Endothelial cell of umbilical vein (primary cell): ENCODE results near the gene PGR. TPM values are rescaled to one million over a fixed set of nuclear protein-coding genes. Genes with fewer than 3 reads are reported as not detected.

Source experiments
- BruUV-seq: library from RNA; stranded (reverse); fragments of 400-500 nt; replicated peaks from 2 replicates; lab custom pipeline; 2021; lab: Mats Ljungman, UMichigan
- CTCF ChIA-PET: fragments of 300-600, 350-600 bp; sonication (Branson Sonifier 250); formaldehyde crosslinking; loops from one replicate; lab custom pipeline; 2021; ENCODE audit warnings: antibody characterized with exemption, inconsistent platforms; lab: Charles Lee
- POLR2A ChIA-PET: fragments of 300-600, 350-600 bp; sonication (Branson Sonifier 250); formaldehyde crosslinking; loops from one replicate; lab custom pipeline; 2021; ENCODE audit warnings: antibody characterized with exemption, inconsistent platforms; lab: Charles Lee
- DNase-seq: peaks from one replicate; pipeline ENCODE4 v3.0.0-alpha.2; 2011; ENCODE audit warnings: low read depth, low spot score
- FAIRE-seq: peaks from 2 replicates; lab custom pipeline; 2011; peaks lifted over from hg19 to GRCh38; lab: Jason Lieb, UNC
- H2AFZ ChIP-seq: 2 replicates; pipeline ENCODE4 v1.6.0; 2012; ENCODE audit warnings: low read depth, low read length, control low read depth, inconsistent platforms
- H3K27ac ChIP-seq: 2 replicates; pipeline ENCODE4 v1.5.1; 2011; ENCODE audit warnings: low read depth, mild to moderate bottlenecking, control low read depth, low read length, moderate library complexity; ENCODE audit not compliant: insufficient read depth
- H3K27me3 ChIP-seq, 2 experiments: 2 replicates each; pipeline versions ENCODE4 v1.6.0 to v1.6.1; 2011; ENCODE audit warnings: low read length in 2 of 2, mixed read lengths in 1 of 2; ENCODE audit not compliant: control insufficient read depth in 2 of 2, insufficient read depth in 2 of 2
- H3K36me3 ChIP-seq, 2 experiments: 2 replicates in 1 of 2; 3 replicates in 1 of 2; pipeline ENCODE4 v1.5.1; 2011; ENCODE audit warnings: low read length in 2 of 2, mild to moderate bottlenecking in 1 of 2, moderate library complexity in 1 of 2; ENCODE audit not compliant: control insufficient read depth in 2 of 2, insufficient read depth in 2 of 2; ENCODE audit errors: extremely low read depth in 1 of 2
- H3K4me1 ChIP-seq: 3 replicates; pipeline ENCODE4 v1.5.1; 2011; ENCODE audit warnings: mild to moderate bottlenecking, low read length; ENCODE audit not compliant: control insufficient read depth, insufficient read depth; ENCODE audit errors: extremely low read depth
- H3K4me2 ChIP-seq: 2 replicates; pipeline ENCODE4 v1.6.1; 2011; ENCODE audit warnings: low read length, control low read depth, mixed read lengths; ENCODE audit not compliant: insufficient read depth
- H3K4me3 ChIP-seq, 3 experiments: fragments of 200-600 bp in 1 of 3; sonication (generic), shearing (Covaris generic) in 1 of 3; replicated peaks in 1 of 3; 2 replicates each; pipeline ENCODE4 v1.5.1; 2011 to 2016; ENCODE audit warnings: control low read depth in 3 of 3, low read length in 3 of 3, mild to moderate bottlenecking in 2 of 3, inconsistent platforms in 1 of 3, low read depth in 1 of 3, moderate library complexity in 1 of 3; ENCODE audit not compliant: insufficient read depth in 1 of 3
- H3K79me2 ChIP-seq: 2 replicates; pipeline ENCODE4 v1.6.0; 2012; ENCODE audit warnings: low read length, inconsistent platforms; ENCODE audit not compliant: control insufficient read depth, insufficient read depth
- H3K9ac ChIP-seq: replicated peaks from 2 replicates; pipeline ENCODE3; 2011; ENCODE audit warnings: low read length, control low read depth; ENCODE audit not compliant: insufficient read depth; ENCODE audit errors: extremely low read depth
- H3K9me1 ChIP-seq: replicated peaks from 3 replicates; pipeline ENCODE4 v1.6.0; 2011; ENCODE audit warnings: mild to moderate bottlenecking, low read length; ENCODE audit not compliant: control insufficient read depth, insufficient read depth; ENCODE audit errors: extremely low read depth
- H3K9me3 ChIP-seq: replicated peaks from 2 replicates; pipeline ENCODE4 v1.5.1; 2012; ENCODE audit warnings: low read length, inconsistent platforms; ENCODE audit not compliant: control insufficient read depth, insufficient read depth
- H4K20me1 ChIP-seq: replicated peaks from 2 replicates; pipeline ENCODE3; 2011; ENCODE audit warnings: mild to moderate bottlenecking, low read length; ENCODE audit not compliant: control insufficient read depth, insufficient read depth; ENCODE audit errors: extremely low read depth
- EZH2 ChIP-seq: IDR thresholded peaks from 2 replicates; pipeline ENCODE4 v1.6.1; 2012; ENCODE audit warnings: borderline replicate concordance, low read depth, mild to moderate bottlenecking, moderate library complexity, low read length, inconsistent platforms; ENCODE audit not compliant: severe bottlenecking
- FOS ChIP-seq: IDR thresholded peaks from 2 replicates; pipeline ENCODE4 v1.6.1; 2011; ENCODE audit warnings: mild to moderate bottlenecking, low read length, moderate library complexity, borderline replicate concordance; ENCODE audit not compliant: insufficient read depth
- GATA2 ChIP-seq: IDR thresholded peaks from 2 replicates; pipeline ENCODE4 v1.7.0; 2011; ENCODE audit warnings: low read depth, mild to moderate bottlenecking, moderate library complexity, mixed read lengths, low read length; ENCODE audit not compliant: insufficient read length, insufficient read depth
- JUN ChIP-seq: IDR thresholded peaks from 2 replicates; pipeline ENCODE4 v1.6.1; 2011; ENCODE audit warnings: borderline replicate concordance, low read depth; ENCODE audit not compliant: insufficient read length, insufficient read depth
- MYC ChIP-seq: IDR thresholded peaks from one replicate; pipeline ENCODE4 v1.6.1; 2011; ENCODE audit warnings: mild to moderate bottlenecking, low read depth, low read length
- POLR2A ChIP-seq: IDR thresholded peaks from 2 replicates; pipeline ENCODE4 v1.6.1; 2012; ENCODE audit warnings: low read depth, mild to moderate bottlenecking, control low read depth, low read length
- POLR2AphosphoS5 ChIP-seq: IDR thresholded peaks from 2 replicates; pipeline ENCODE4 v1.6.1; 2012; ENCODE audit warnings: low read depth, mild to moderate bottlenecking, control low read depth, low read length, moderate library complexity; ENCODE audit not compliant: insufficient read depth
- dilution Hi-C: fragments of 300-500 bp; cut with MboI; formaldehyde crosslinking; loops from one replicate; pipeline ENCODE4 v1.15.0; 2019; ENCODE audit warnings: low sequenced_read_pairs; ENCODE audit not compliant: extremely low pct_ligation_motif_present
- intact Hi-C: fragments of 100-400 bp; cut with micrococcal nuclease; formaldehyde crosslinking; loops from one replicate; pipeline ENCODE4 v1.10.0; 2022
- polyA plus RNA-seq, 4 experiments: library from polyadenylated mRNA; depleted of rRNA in 3 of 4; stranded (reverse) in 3 of 4; unstranded in 1 of 4; fragments of >200 nt; gene quantifications; 2 replicates each; pipeline versions ENCODE4 v1.2.1 to v1.2.3, GENCODE V29; 2011 to 2012; ENCODE audit warnings: missing spikeins in 1 of 4
- total RNA-seq: library from RNA; stranded (reverse); gene quantifications from 2 replicates; pipeline ENCODE4 v1.2.3, GENCODE V29; 2021
- TF ChIP-seq, protein P1 (sequence below), 2 donors: IDR thresholded peaks; 1 replicate in 1 of 2; 2 replicates in 1 of 2; pipeline ENCODE4 v1.5.1; 2011; ENCODE audit warnings: low read length in 2 of 2, mild to moderate bottlenecking in 2 of 2, moderate library complexity in 2 of 2, control low read depth in 1 of 2, inconsistent platforms in 1 of 2, low read depth in 1 of 2; ENCODE audit not compliant: insufficient read depth in 1 of 2; ENCODE audit errors: extremely low read depth in 1 of 2
- TF ChIP-seq, protein P2 (sequence below): IDR thresholded peaks from 2 replicates; pipeline ENCODE4 v1.6.1; 2011; ENCODE audit not compliant: insufficient read depth, insufficient read length

Gene PGR
- total and polyA plus RNA-seq, 2 donors (not counting 3 experiments of a cell fraction or from before 2014, with no cell fraction given), result not detected

GRCh38 chr11:100981196-100981824 is 148.3 kb downstream of the PGR start:
- Histone ChIP-seq H3K4me2 (no peak overlapping the region), H3K9me3 (no peaks in the 10 kb centered on the region), H3K9ac (no peak overlapping the region), H3K79me2 (no peaks in the 10 kb centered on the region), H4K20me1 (no peaks in the 10 kb centered on the region), H3K9me1 (no peaks in the 10 kb centered on the region), H3K27ac (no peak overlapping the region), H2AFZ (no peak overlapping the region), H3K4me1 (no peaks in the 10 kb centered on the region), H3K36me3 (no peaks in the 10 kb centered on the region), H3K27me3 (no peaks in the 10 kb centered on the region), H3K4me3 (no peak overlapping the region)
- TF ChIP-seq GATA2, result no peak
- TF ChIP-seq JUN, result no peak
- no peak for TF ChIP-seq MYC
- TF ChIP-seq EZH2, result no peak
- no peak for TF ChIP-seq POLR2A
- TF ChIP-seq, protein P1, sequence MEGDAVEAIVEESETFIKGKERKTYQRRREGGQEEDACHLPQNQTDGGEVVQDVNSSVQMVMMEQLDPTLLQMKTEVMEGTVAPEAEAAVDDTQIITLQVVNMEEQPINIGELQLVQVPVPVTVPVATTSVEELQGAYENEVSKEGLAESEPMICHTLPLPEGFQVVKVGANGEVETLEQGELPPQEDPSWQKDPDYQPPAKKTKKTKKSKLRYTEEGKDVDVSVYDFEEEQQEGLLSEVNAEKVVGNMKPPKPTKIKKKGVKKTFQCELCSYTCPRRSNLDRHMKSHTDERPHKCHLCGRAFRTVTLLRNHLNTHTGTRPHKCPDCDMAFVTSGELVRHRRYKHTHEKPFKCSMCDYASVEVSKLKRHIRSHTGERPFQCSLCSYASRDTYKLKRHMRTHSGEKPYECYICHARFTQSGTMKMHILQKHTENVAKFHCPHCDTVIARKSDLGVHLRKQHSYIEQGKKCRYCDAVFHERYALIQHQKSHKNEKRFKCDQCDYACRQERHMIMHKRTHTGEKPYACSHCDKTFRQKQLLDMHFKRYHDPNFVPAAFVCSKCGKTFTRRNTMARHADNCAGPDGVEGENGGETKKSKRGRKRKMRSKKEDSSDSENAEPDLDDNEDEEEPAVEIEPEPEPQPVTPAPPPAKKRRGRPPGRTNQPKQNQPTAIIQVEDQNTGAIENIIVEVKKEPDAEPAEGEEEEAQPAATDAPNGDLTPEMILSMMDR (IDR thresholded peaks at IDR 0.05; ENCODE audit: extremely low read depth in 1 of 2, insufficient read depth in 1 of 2, low read depth in 1 of 2, low read length in 2 of 2), result no peak
- TF ChIP-seq FOS, result no peak
- TF ChIP-seq, protein P2, sequence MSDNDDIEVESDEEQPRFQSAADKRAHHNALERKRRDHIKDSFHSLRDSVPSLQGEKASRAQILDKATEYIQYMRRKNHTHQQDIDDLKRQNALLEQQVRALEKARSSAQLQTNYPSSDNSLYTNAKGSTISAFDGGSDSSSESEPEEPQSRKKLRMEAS, result no peak
- no peak for TF ChIP-seq POLR2AphosphoS5
- FAIRE-seq, result no peak
- dilution Hi-C loops (no loop called here), intact Hi-C loops (no loop called here)
- ChIA-PET POLR2A (no interaction called here), CTCF (interaction anchor here (1.2 to 2.3 kb wide), 7 partner anchors 10 to 871 kb away, joined by 3 to 19 read pairs (median 5); no protein-coding TSS in a partner anchor)
- no peak for DNase-seq
- no TSS peak for BruUV-seq
